OCI-LY3 (cell line): ENCODE results near the gene OBSCN.
"Not testable (repeated sequence)": the region's sequence is repeated elsewhere in the genome, so short reads cannot be mapped to it uniquely, and the experiment has no call there.

Experiments used
- H2AFZ ChIP-seq: fragments of 200-600, 300-600 bp; shearing (Covaris generic); 2 replicates; pipeline ENCODE4 v1.6.0; 2014; ENCODE audit warnings: antibody characterized with exemption, low read depth, low read length
- H3K27ac ChIP-seq: fragments of 200-600, 300-600 bp; sonication (generic); 2 replicates; pipeline ENCODE4 v1.5.1; 2014; ENCODE audit warnings: mild to moderate bottlenecking, low read length, moderate library complexity, mixed read lengths
- H3K27me3 ChIP-seq: fragments of 200-600, 300-600 bp; sonication (generic); 2 replicates; pipeline ENCODE4 v1.6.1; 2014; ENCODE audit warnings: low read depth, low read length, mixed read lengths
- H3K36me3 ChIP-seq: fragments of 200-600, 300-600 bp; sonication (generic); replicated peaks from 2 replicates; pipeline ENCODE3; 2014; ENCODE audit warnings: low read depth, low read length, mixed read lengths
- H3K4me1 ChIP-seq: fragments of 300-600, 200-600 bp; sonication (generic); 2 replicates; pipeline ENCODE4 v1.6.1; 2014; ENCODE audit warnings: low read length, mixed read lengths
- H3K4me2 ChIP-seq: fragments of 200-600, 300-600 bp; sonication (generic); 2 replicates; pipeline ENCODE4 v1.6.1; 2014; ENCODE audit warnings: low read length, mixed read lengths
- H3K4me3 ChIP-seq: fragments of 300-600, 200-600 bp; sonication (generic); 2 replicates; pipeline ENCODE4 v1.5.1; 2014; ENCODE audit warnings: antibody characterized with exemption, mild to moderate bottlenecking, low read length, moderate library complexity
- H3K79me2 ChIP-seq: fragments of 300-600, 200-600 bp; shearing (Covaris generic); 2 replicates; pipeline ENCODE4 v1.6.1; 2014; ENCODE audit warnings: mild to moderate bottlenecking, low read length, mixed read lengths
- H3K9ac ChIP-seq: fragments of 300-600, 200-600 bp; shearing (Covaris generic); 2 replicates; pipeline ENCODE4 v1.6.0; 2014; ENCODE audit warnings: mild to moderate bottlenecking, low read length, moderate library complexity
- H3K9me3 ChIP-seq: fragments of 200-600, 300-600 bp; shearing (Covaris generic); 2 replicates; pipeline ENCODE4 v1.6.1; 2014; ENCODE audit warnings: low read length, mixed read lengths; ENCODE audit not compliant: insufficient read depth
- H4K20me1 ChIP-seq: fragments of 200-600, 300-600 bp; sonication (generic); 2 replicates; pipeline ENCODE4 v1.6.1; 2016; ENCODE audit warnings: low read length, mixed read lengths; ENCODE audit not compliant: insufficient read depth
- CTCF ChIP-seq: fragments of 200-600, 300-600 bp; sonication (generic); IDR thresholded peaks from 2 replicates; pipeline ENCODE4 v1.5.1; 2014; ENCODE audit warnings: antibody characterized with exemption, low read length, low read depth
- EZH2phosphoT487 ChIP-seq: fragments of 200-600 bp; shearing (Covaris generic); IDR thresholded peaks from 2 replicates; pipeline ENCODE4 v1.6.1; 2018; ENCODE audit warnings: antibody characterized with exemption, mixed run types, low read depth

OBSCN gene

GRCh38 chr1:228181645-228182034 is 26.2 kb upstream of the OBSCN start:
- no peak overlapping the region for H3K4me2 ChIP-seq

GRCh38 chr1:228182296-228183030 is 25.4 kb upstream of the OBSCN start:
- H3K4me3 ChIP-seq, result no peak overlapping the region
- H3K79me2 ChIP-seq, result no peaks in the 10 kb centered on the region
- no peaks in the 10 kb centered on the region for H4K20me1 ChIP-seq
- H3K4me1 ChIP-seq, result no peaks in the 10 kb centered on the region
- no peak overlapping the region for H3K27ac ChIP-seq
- H3K9ac ChIP-seq, result no peak overlapping the region
- no peaks in the 10 kb centered on the region for H3K36me3 ChIP-seq
- no peak overlapping the region for H2AFZ ChIP-seq
- no peak for TF ChIP-seq EZH2phosphoT487
- no peak for TF ChIP-seq CTCF
- no peak overlapping the region for H3K4me2 ChIP-seq
- H3K9me3 ChIP-seq, result no peaks in the 10 kb centered on the region
- H3K27me3 ChIP-seq, result no peaks in the 10 kb centered on the region

More at GRCh38 chr1:228181645-228182034, 26.2 kb upstream of the OBSCN start:
- Histone ChIP-seq H3K27ac (no peak overlapping the region), H3K79me2 (no peaks in the 10 kb centered on the region), H3K9ac (no peak overlapping the region), H2AFZ (no peak overlapping the region), H3K4me1 (no peaks in the 10 kb centered on the region), H3K9me3 (no peaks in the 10 kb centered on the region), H4K20me1 (no peaks in the 10 kb centered on the region), H3K36me3 (no peaks in the 10 kb centered on the region), H3K27me3 (no peaks in the 10 kb centered on the region), H3K4me3 (no peak overlapping the region)
- TF ChIP-seq EZH2phosphoT487 (no peak), CTCF (no peak)

- H3K4me3 ChIP-seq, result no peak overlapping the region
- no peaks in the 10 kb centered on the region for H3K27me3 ChIP-seq
- H3K4me2 ChIP-seq, result no peak overlapping the region
- no peaks in the 10 kb centered on the region for H4K20me1 ChIP-seq
- no peaks in the 10 kb centered on the region for H3K36me3 ChIP-seq
- H3K4me1 ChIP-seq, result no peaks in the 10 kb centered on the region
- no peak overlapping the region for H3K27ac ChIP-seq
- H3K9me3 ChIP-seq, result no peaks in the 10 kb centered on the region
- no peak overlapping the region for H3K9ac ChIP-seq
- H3K79me2 ChIP-seq, result no peaks in the 10 kb centered on the region
- no peak overlapping the region for H2AFZ ChIP-seq
- no peak for TF ChIP-seq EZH2phosphoT487
- no peak for TF ChIP-seq CTCF
Measured at GRCh38 chr1:228184152-228184551, 23.7 kb upstream of the OBSCN start.

GRCh38 chr1:228185641-228185965 is 22.2 kb upstream of the OBSCN start:
- no peaks in the 10 kb centered on the region for H3K27me3 ChIP-seq

GRCh38 chr1:228188249-228188648 is 19.6 kb upstream of the OBSCN start:
- not testable (repeated sequence) for H3K4me2 ChIP-seq, H3K9me3 ChIP-seq, H3K9ac ChIP-seq, H3K4me1 ChIP-seq, H3K79me2 ChIP-seq, H3K27ac ChIP-seq, H3K4me3 ChIP-seq, H3K27me3 ChIP-seq, H4K20me1 ChIP-seq, H3K36me3 ChIP-seq, H2AFZ ChIP-seq

More at GRCh38 chr1:228185641-228185965, 22.2 kb upstream of the OBSCN start:
- Histone ChIP-seq H3K36me3 (no peaks in the 10 kb centered on the region), H2AFZ (no peak overlapping the region), H3K79me2 (no peaks in the 10 kb centered on the region), H3K4me1 (no peaks in the 10 kb centered on the region), H3K27ac (no peak overlapping the region), H3K4me3 (no peak overlapping the region), H3K4me2 (no peak overlapping the region), H3K9me3 (no peaks in the 10 kb centered on the region), H4K20me1 (no peaks in the 10 kb centered on the region), H3K9ac (no peak overlapping the region)
- TF ChIP-seq CTCF (no peak), EZH2phosphoT487 (no peak)
